Colonic mucosa (tissue), 4 donors: ENCODE measurements around the gene SLC1A6. TPM values are rescaled to one million over a fixed set of nuclear protein-coding genes. Genes with fewer than 3 reads are reported as not detected.

Experiments
- DNase-seq: peaks from one replicate; pipeline ENCODE4 v3.0.0-alpha.2; 2020
- H3K27ac ChIP-seq: fragments of 200-600 bp; one replicate; pipeline ENCODE4 v1.8.0; 2021
- H3K27me3 ChIP-seq: fragments of 200-600 bp; one replicate; pipeline ENCODE4 v1.8.0; 2021
- H3K36me3 ChIP-seq: fragments of 200-600 bp; one replicate; pipeline ENCODE4 v1.8.0; 2021
- H3K4me1 ChIP-seq: fragments of 200-600 bp; one replicate; pipeline ENCODE4 v1.8.0; 2021; ENCODE audit warnings: mild to moderate bottlenecking
- H3K4me3 ChIP-seq: fragments of 200-600 bp; one replicate; pipeline ENCODE4 v1.8.0; 2021
- H3K9ac ChIP-seq, 2 donors: one replicate each; pipeline ENCODE4 v1.7.0; 2013; ENCODE audit warnings: control low read depth in 2 of 2, low read depth in 2 of 2, low read length in 2 of 2
- H3K9me3 ChIP-seq: fragments of 200-600 bp; one replicate; pipeline ENCODE4 v1.8.0; 2021
- intact Hi-C: fragments of 100-400 bp; cut with DNase I; formaldehyde crosslinking; loops from one replicate; pipeline ENCODE4 v1.14.1; 2022
- total RNA-seq, 2 donors: library from RNA; stranded (reverse); fragmentation: NEBNext Ultra II Directional in 1 of 2; extraction: Animal tissue kit (Norgen Biotek cat#: 25700) in 1 of 2; gene quantifications; one replicate each; pipeline ENCODE4 v1.2.1, GENCODE V29; 2021
- TF ChIP-seq, protein P1 (sequence below): fragments of 200-600 bp; IDR thresholded peaks from one replicate; pipeline ENCODE4 v1.8.0; 2022; ENCODE audit warnings: antibody characterized with exemption, mild to moderate bottlenecking
- donor health status: healthy.
- donor health status: DM: no; HTN: no; CAD: no.
- donor health status: DM: no; HTN: no; CAD: no.

SLC1A6 gene
- total RNA-seq, 2 donors from 2014 or later: not detected

DNA sequence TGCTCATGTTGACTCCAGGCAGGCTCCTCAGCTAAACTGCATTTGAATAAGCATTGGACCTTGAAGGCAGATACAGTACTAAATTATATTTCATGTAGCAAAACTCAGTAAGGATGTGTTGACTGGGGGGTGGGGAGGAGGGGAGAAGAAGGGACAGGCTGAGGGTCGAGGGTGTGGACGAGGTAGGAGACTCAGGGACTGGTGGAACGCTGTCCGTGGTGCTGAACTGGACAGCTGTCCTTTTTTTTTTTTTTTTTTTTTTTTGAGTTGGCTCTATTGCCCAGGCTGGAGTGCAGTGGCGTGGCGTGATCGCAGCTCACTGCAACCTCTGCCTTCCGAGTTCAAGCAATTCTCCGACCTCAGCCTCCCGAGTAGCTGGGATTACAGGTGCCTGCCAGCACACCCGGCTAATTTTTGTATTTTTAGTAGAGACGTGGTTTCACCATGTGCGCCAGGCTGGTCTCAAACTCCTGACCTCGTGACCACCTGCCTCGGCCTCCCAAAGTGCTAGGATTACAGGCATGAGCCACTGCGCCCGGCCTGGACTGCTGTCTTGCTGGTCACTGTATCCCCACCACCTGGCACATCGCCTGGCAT is 36.4 kb upstream of the SLC1A6 start:
- DNase-seq: no peak
- TF ChIP-seq, protein P1, sequence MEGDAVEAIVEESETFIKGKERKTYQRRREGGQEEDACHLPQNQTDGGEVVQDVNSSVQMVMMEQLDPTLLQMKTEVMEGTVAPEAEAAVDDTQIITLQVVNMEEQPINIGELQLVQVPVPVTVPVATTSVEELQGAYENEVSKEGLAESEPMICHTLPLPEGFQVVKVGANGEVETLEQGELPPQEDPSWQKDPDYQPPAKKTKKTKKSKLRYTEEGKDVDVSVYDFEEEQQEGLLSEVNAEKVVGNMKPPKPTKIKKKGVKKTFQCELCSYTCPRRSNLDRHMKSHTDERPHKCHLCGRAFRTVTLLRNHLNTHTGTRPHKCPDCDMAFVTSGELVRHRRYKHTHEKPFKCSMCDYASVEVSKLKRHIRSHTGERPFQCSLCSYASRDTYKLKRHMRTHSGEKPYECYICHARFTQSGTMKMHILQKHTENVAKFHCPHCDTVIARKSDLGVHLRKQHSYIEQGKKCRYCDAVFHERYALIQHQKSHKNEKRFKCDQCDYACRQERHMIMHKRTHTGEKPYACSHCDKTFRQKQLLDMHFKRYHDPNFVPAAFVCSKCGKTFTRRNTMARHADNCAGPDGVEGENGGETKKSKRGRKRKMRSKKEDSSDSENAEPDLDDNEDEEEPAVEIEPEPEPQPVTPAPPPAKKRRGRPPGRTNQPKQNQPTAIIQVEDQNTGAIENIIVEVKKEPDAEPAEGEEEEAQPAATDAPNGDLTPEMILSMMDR: no peak
- Histone ChIP-seq H3K9ac (no peak overlapping the region), H3K27me3 (no peaks in the 10 kb centered on the region), H3K4me3 (no peak overlapping the region), H3K27ac (no peak overlapping the region), H3K36me3 (no peaks in the 10 kb centered on the region), H3K9me3 (no peaks in the 10 kb centered on the region), H3K4me1 (no peaks in the 10 kb centered on the region)
- intact Hi-C loops: no loop called here

DNA sequence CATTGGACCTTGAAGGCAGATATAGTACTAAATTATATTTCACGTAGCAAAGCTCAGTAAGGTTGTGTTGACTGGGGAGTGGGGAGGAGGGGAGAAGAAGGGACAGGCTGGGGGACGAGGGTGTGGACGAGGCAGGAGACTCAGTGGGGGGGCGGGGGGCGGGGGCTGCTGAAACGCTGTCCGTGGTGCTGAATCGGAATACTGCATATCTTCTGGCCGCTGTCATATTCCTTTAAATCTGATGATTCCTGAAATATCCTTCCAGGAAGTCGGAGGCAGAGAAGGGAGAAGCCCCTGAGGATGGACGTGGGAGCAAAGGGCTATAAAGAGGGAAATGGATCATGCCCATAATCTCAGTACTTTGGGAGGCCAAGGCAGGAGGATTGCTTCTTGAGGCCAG is 34.9 kb upstream of the SLC1A6 start:
- no peak overlapping the region for H3K27ac ChIP-seq
- no peak overlapping the region for H3K4me3 ChIP-seq
- no peak for DNase-seq
- intact Hi-C loops: no loop called here
- no peaks in the 10 kb centered on the region for H3K36me3 ChIP-seq
- H3K27me3 ChIP-seq: no peaks in the 10 kb centered on the region
- TF ChIP-seq, protein P1: no peak
- no peaks in the 10 kb centered on the region for H3K4me1 ChIP-seq
- H3K9ac ChIP-seq: no peak overlapping the region
- H3K9me3 ChIP-seq: no peaks in the 10 kb centered on the region

DNA sequence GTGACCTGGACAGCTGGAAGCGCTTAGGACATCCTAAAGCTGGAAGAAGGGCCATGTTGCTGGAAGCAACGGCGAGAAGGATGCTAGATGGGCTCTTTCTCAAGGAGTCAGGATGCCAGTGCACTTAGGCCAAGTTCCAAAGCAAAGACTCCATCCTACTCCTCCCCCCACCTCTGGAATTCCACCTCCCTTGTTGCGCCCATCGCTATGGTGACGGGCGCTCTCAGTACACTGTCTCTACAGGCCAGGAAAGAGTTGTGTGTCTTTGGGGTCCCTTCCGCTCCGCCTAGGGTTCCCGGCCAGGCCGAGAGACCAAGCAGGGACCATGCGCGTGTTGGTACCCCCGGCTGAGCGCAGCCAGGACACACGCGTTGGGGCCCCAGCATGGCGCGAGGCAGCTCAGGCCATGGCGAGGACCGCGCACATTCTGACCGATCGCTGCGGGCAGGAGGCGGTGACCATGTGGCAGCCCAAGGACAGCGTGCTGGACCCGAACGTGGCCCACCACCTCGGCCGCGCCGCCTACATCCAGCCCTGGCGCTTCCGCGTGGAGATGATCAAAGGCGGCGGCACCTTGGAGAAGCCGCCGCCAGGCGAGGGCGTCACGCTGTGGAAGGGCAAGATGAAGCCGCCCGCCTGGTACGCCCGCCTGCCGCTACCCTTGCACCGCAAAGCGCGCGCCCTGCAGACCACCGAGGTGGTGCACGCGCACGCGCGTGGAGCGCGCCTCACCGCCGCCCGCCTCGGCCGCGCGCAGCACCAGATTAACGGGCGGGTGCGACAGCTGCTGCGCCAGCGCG is 31.0 kb upstream of the SLC1A6 start:
- H3K27ac ChIP-seq: no peak overlapping the region
- no peaks in the 10 kb centered on the region for H3K9me3 ChIP-seq
- H3K4me3 ChIP-seq: no peak overlapping the region
- DNase-seq: no peak
- intact Hi-C loops: no loop called here
- H3K4me1 ChIP-seq: no peaks in the 10 kb centered on the region
- H3K36me3 ChIP-seq: no peaks in the 10 kb centered on the region
- peaks cover 3% of the 10 kb centered on the region for H3K27me3 ChIP-seq
- TF ChIP-seq, protein P1: no peak
- H3K9ac ChIP-seq: no peak overlapping the region

DNA sequence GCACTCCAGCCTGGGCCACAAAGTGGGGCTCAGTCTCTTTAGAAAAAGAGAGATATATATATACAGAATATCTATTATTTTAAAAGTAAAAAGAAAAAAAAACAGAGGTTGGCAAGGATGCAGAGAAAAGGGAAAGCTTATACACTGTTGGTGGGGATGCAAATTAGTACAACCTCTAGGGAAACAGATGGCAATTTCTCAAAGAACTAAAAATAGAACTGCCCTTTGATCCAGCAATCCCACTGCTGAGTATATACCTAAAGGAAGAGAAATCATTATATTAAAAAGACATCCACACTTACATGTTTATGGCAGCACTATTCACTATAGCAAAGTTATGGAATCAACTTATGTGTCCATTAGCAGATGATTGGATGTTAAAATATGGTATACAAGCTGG is 28.6 kb upstream of the SLC1A6 start:
- Histone ChIP-seq H3K27me3 (peaks cover 3% of the 10 kb centered on the region), H3K4me1 (no peaks in the 10 kb centered on the region), H3K9ac (no peak overlapping the region), H3K27ac (no peak overlapping the region), H3K4me3 (no peak overlapping the region), H3K36me3 (no peaks in the 10 kb centered on the region), H3K9me3 (no peaks in the 10 kb centered on the region)
- intact Hi-C loops: no loop called here
- DNase-seq: no peak
- TF ChIP-seq, protein P1: no peak

DNA sequence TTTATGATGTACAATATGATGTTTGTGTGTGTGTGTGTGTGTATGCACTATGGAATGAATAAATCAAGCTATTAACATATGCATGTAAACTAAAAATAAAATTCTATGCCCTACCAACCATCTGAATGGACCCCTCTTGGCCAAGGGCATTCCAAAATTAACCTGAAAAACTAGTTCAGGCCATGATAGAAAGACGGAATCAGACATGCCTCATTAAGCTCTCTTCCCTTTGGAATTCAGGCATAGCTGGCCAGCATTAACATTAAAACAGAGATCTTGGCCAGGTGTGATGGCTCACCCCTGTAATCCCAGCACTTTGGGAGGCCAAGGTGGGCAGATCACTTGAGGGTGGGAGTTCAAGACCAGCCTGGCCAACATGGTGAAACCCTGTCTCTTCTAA is 18.3 kb upstream of the SLC1A6 start:
- intact Hi-C loops: no loop called here
- no peaks in the 10 kb centered on the region for H3K27me3 ChIP-seq
- H3K9me3 ChIP-seq: no peaks in the 10 kb centered on the region
- no peaks in the 10 kb centered on the region for H3K4me1 ChIP-seq
- no peaks in the 10 kb centered on the region for H3K36me3 ChIP-seq
- H3K9ac ChIP-seq: no peak overlapping the region
- TF ChIP-seq, protein P1: no peak
- no peak overlapping the region for H3K4me3 ChIP-seq
- no peak overlapping the region for H3K27ac ChIP-seq
- no peak for DNase-seq
